ENCODE results near the gene GPR18.

Gene GPR18

GRCh38 chr13:99258210-99258860 is at the start of gene GPR18:
GPR18 (minus strand) TSS chr13:99258379; CDS start chr13:99255872, 2,507 bp downstream.
- H3K9ac ChIP-seq (ENCODE audit: low read length in 2 of 2), result no peak within 1 kb of the TSS
- H3K36me3 ChIP-seq (ENCODE audit: control insufficient read depth in 2 of 2, insufficient read depth in 2 of 2, low read length in 2 of 2), result peaks cover 3 to 12% of the 10 kb centered on the region in 2 donors
- no peaks in the 10 kb centered on the region for H3K27me3 ChIP-seq (ENCODE audit: control insufficient read depth in 1 of 2, insufficient read depth in 2 of 2, low read length in 2 of 2)
- no peak within 1 kb of the TSS for H3K27ac ChIP-seq (ENCODE audit: low read length)
- H3K4me3 ChIP-seq (ENCODE audit: low read length in 2 of 2), result no peak within 1 kb of the TSS
- H3K4me1 ChIP-seq (ENCODE audit: control insufficient read depth, insufficient read depth, low read length), result no peaks in the 10 kb centered on the region
- H3K9me3 ChIP-seq (ENCODE audit: control insufficient read depth in 2 of 2, low read length in 2 of 2), result no peaks in the 10 kb centered on the region

GRCh38 chr13:99307648-99308339 is 49.6 kb upstream of the GPR18 start:
- Histone ChIP-seq H3K36me3 (ENCODE audit: control insufficient read depth in 2 of 2, insufficient read depth in 2 of 2, low read length in 2 of 2) (no peaks in the 10 kb centered on the region), H3K4me1 (ENCODE audit: control insufficient read depth, insufficient read depth, low read length) (peaks cover 27% of the 10 kb centered on the region), H3K27me3 (ENCODE audit: control insufficient read depth in 1 of 2, insufficient read depth in 2 of 2, low read length in 2 of 2) (no peaks in the 10 kb centered on the region), H3K9ac (ENCODE audit: low read length in 2 of 2) (peak overlapping the region; percentile 43 to 75), H3K27ac (ENCODE audit: low read length) (peak overlapping the region; percentile 43), H3K4me3 (ENCODE audit: low read length in 2 of 2) (peak overlapping the region in 1 of 2 donors; percentile 10), H3K9me3 (ENCODE audit: control insufficient read depth in 2 of 2, low read length in 2 of 2) (no peaks in the 10 kb centered on the region)

- Histone ChIP-seq H3K4me3 (ENCODE audit: low read length in 2 of 2) (peak within 1 kb of the TSS; percentile 68), H3K9me3 (ENCODE audit: control insufficient read depth in 2 of 2, low read length in 2 of 2) (no peaks in the 10 kb centered on the region), H3K36me3 (ENCODE audit: control insufficient read depth in 2 of 2, insufficient read depth in 2 of 2, low read length in 2 of 2) (no peaks in the 10 kb centered on the region), H3K4me1 (ENCODE audit: control insufficient read depth, insufficient read depth, low read length) (peaks cover 27% of the 10 kb centered on the region), H3K27me3 (ENCODE audit: control insufficient read depth in 1 of 2, insufficient read depth in 2 of 2, low read length in 2 of 2) (no peaks in the 10 kb centered on the region), H3K9ac (ENCODE audit: low read length in 2 of 2) (peak within 1 kb of the TSS; percentile 75 to 77), H3K27ac (ENCODE audit: low read length) (peak within 1 kb of the TSS; percentile 43)
These were observed 49.1 kb upstream of the GPR18 start, which contains the start of gene GPR183 for GRCh38 chr13:99307247-99307646. GPR183 (minus strand) TSS chr13:99307399; CDS start chr13:99296145, 11,254 bp downstream.

- Histone ChIP-seq H3K9ac (ENCODE audit: low read length in 2 of 2) (no peak overlapping the region), H3K4me1 (ENCODE audit: control insufficient read depth, insufficient read depth, low read length) (peaks cover 24% of the 10 kb centered on the region), H3K36me3 (ENCODE audit: control insufficient read depth in 2 of 2, insufficient read depth in 2 of 2, low read length in 2 of 2) (no peaks in the 10 kb centered on the region), H3K27ac (ENCODE audit: low read length) (no peak overlapping the region), H3K27me3 (ENCODE audit: control insufficient read depth in 1 of 2, insufficient read depth in 2 of 2, low read length in 2 of 2) (no peaks in the 10 kb centered on the region), H3K9me3 (ENCODE audit: control insufficient read depth in 2 of 2, low read length in 2 of 2) (no peaks in the 10 kb centered on the region), H3K4me3 (ENCODE audit: low read length in 2 of 2) (peak overlapping the region in 1 of 2 donors; percentile 68)
These were observed 47.4 kb upstream of the GPR18 start for GRCh38 chr13:99305566-99305965.

- Histone ChIP-seq H3K4me3 (ENCODE audit: low read length in 2 of 2) (peak overlapping the region in 1 of 2 donors; percentile 68), H3K9me3 (ENCODE audit: control insufficient read depth in 2 of 2, low read length in 2 of 2) (no peaks in the 10 kb centered on the region), H3K4me1 (ENCODE audit: control insufficient read depth, insufficient read depth, low read length) (peaks cover 22% of the 10 kb centered on the region), H3K9ac (ENCODE audit: low read length in 2 of 2) (no peak overlapping the region), H3K27me3 (ENCODE audit: control insufficient read depth in 1 of 2, insufficient read depth in 2 of 2, low read length in 2 of 2) (no peaks in the 10 kb centered on the region), H3K27ac (ENCODE audit: low read length) (no peak overlapping the region), H3K36me3 (ENCODE audit: control insufficient read depth in 2 of 2, insufficient read depth in 2 of 2, low read length in 2 of 2) (no peaks in the 10 kb centered on the region)
These were observed 47.0 kb upstream of the GPR18 start for GRCh38 chr13:99305158-99305557.

- Histone ChIP-seq H3K27me3 (ENCODE audit: control insufficient read depth in 1 of 2, insufficient read depth in 2 of 2, low read length in 2 of 2) (no peaks in the 10 kb centered on the region), H3K4me1 (ENCODE audit: control insufficient read depth, insufficient read depth, low read length) (peaks cover 18% of the 10 kb centered on the region), H3K4me3 (ENCODE audit: low read length in 2 of 2) (no peak overlapping the region), H3K9ac (ENCODE audit: low read length in 2 of 2) (peak overlapping the region in 1 of 2 donors; percentile 21), H3K36me3 (ENCODE audit: control insufficient read depth in 2 of 2, insufficient read depth in 2 of 2, low read length in 2 of 2) (no peaks in the 10 kb centered on the region), H3K9me3 (ENCODE audit: control insufficient read depth in 2 of 2, low read length in 2 of 2) (no peaks in the 10 kb centered on the region), H3K27ac (ENCODE audit: low read length) (peak overlapping the region; percentile 6)
These were observed 46.4 kb upstream of the GPR18 start for GRCh38 chr13:99304541-99304940.

GRCh38 chr13:99303863-99304521 is 45.8 kb upstream of the GPR18 start:
- H3K36me3 ChIP-seq (ENCODE audit: control insufficient read depth in 2 of 2, insufficient read depth in 2 of 2, low read length in 2 of 2), result no peaks in the 10 kb centered on the region
- peak overlapping the region; percentile 13 for H3K27ac ChIP-seq (ENCODE audit: low read length)
- no peak overlapping the region for H3K4me3 ChIP-seq (ENCODE audit: low read length in 2 of 2)
- no peaks in the 10 kb centered on the region for H3K27me3 ChIP-seq (ENCODE audit: control insufficient read depth in 1 of 2, insufficient read depth in 2 of 2, low read length in 2 of 2)
- H3K9me3 ChIP-seq (ENCODE audit: control insufficient read depth in 2 of 2, low read length in 2 of 2), result no peaks in the 10 kb centered on the region
- H3K9ac ChIP-seq (ENCODE audit: low read length in 2 of 2), result peak overlapping the region in 1 of 2 donors; percentile 21
- H3K4me1 ChIP-seq (ENCODE audit: control insufficient read depth, insufficient read depth, low read length), result peaks cover 18% of the 10 kb centered on the region

GRCh38 chr13:99302637-99303505 is 44.7 kb upstream of the GPR18 start:
- no peaks in the 10 kb centered on the region for H3K9me3 ChIP-seq (ENCODE audit: control insufficient read depth in 2 of 2, low read length in 2 of 2)
- no peak overlapping the region for H3K27ac ChIP-seq (ENCODE audit: low read length)
- no peaks in the 10 kb centered on the region for H3K36me3 ChIP-seq (ENCODE audit: control insufficient read depth in 2 of 2, insufficient read depth in 2 of 2, low read length in 2 of 2)
- H3K9ac ChIP-seq (ENCODE audit: low read length in 2 of 2), result no peak overlapping the region
- H3K4me1 ChIP-seq (ENCODE audit: control insufficient read depth, insufficient read depth, low read length), result peaks cover 10% of the 10 kb centered on the region
- H3K27me3 ChIP-seq (ENCODE audit: control insufficient read depth in 1 of 2, insufficient read depth in 2 of 2, low read length in 2 of 2), result no peaks in the 10 kb centered on the region
- H3K4me3 ChIP-seq (ENCODE audit: low read length in 2 of 2), result no peak overlapping the region

GRCh38 chr13:99301913-99302636 is 43.9 kb upstream of the GPR18 start:
- Histone ChIP-seq H3K9ac (ENCODE audit: low read length in 2 of 2) (no peak overlapping the region), H3K4me1 (ENCODE audit: control insufficient read depth, insufficient read depth, low read length) (peaks cover 8% of the 10 kb centered on the region), H3K9me3 (ENCODE audit: control insufficient read depth in 2 of 2, low read length in 2 of 2) (no peaks in the 10 kb centered on the region), H3K36me3 (ENCODE audit: control insufficient read depth in 2 of 2, insufficient read depth in 2 of 2, low read length in 2 of 2) (no peaks in the 10 kb centered on the region), H3K27me3 (ENCODE audit: control insufficient read depth in 1 of 2, insufficient read depth in 2 of 2, low read length in 2 of 2) (no peaks in the 10 kb centered on the region), H3K27ac (ENCODE audit: low read length) (no peak overlapping the region), H3K4me3 (ENCODE audit: low read length in 2 of 2) (no peak overlapping the region)

Measured in stomach smooth muscle (tissue), 2 donors.